Measurements from ENCODE around the gene BTNL3.

BTNL3 gene, protein sequence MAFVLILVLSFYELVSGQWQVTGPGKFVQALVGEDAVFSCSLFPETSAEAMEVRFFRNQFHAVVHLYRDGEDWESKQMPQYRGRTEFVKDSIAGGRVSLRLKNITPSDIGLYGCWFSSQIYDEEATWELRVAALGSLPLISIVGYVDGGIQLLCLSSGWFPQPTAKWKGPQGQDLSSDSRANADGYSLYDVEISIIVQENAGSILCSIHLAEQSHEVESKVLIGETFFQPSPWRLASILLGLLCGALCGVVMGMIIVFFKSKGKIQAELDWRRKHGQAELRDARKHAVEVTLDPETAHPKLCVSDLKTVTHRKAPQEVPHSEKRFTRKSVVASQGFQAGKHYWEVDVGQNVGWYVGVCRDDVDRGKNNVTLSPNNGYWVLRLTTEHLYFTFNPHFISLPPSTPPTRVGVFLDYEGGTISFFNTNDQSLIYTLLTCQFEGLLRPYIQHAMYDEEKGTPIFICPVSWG

DNA sequence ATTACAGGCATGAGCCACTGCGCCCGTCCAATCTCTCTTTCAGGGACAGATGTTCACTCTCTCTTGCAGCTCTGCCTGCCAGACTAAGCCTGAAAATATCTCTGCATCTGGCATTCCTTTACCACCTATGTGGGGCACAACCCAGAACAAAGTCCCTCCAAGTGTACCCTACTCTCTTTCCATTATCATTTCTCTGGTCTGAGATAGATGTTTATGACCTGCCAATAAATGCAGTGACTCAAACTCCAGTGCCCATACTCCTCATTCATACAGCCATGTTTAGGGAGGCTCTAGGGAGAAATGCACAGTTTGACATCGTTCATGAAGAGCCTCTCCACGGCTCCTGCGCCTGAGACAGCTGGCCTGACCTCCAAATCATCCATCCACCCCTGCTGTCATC is at the start of gene BTNL3:
TSS of gene BTNL3 (plus strand) at position 255 of the 400 bp plus-strand sequence. CDS start 183 bp downstream, outside the sequence.
- TF ChIP-seq, protein P1, sequence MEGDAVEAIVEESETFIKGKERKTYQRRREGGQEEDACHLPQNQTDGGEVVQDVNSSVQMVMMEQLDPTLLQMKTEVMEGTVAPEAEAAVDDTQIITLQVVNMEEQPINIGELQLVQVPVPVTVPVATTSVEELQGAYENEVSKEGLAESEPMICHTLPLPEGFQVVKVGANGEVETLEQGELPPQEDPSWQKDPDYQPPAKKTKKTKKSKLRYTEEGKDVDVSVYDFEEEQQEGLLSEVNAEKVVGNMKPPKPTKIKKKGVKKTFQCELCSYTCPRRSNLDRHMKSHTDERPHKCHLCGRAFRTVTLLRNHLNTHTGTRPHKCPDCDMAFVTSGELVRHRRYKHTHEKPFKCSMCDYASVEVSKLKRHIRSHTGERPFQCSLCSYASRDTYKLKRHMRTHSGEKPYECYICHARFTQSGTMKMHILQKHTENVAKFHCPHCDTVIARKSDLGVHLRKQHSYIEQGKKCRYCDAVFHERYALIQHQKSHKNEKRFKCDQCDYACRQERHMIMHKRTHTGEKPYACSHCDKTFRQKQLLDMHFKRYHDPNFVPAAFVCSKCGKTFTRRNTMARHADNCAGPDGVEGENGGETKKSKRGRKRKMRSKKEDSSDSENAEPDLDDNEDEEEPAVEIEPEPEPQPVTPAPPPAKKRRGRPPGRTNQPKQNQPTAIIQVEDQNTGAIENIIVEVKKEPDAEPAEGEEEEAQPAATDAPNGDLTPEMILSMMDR (IDR thresholded peaks at IDR 0.05; ENCODE audit: borderline replicate concordance, insufficient read depth, low read depth, low read length): no peak
- no peak within 1 kb of the TSS for H3K4me3 ChIP-seq (ENCODE audit: low read depth, low read length)

GRCh38 chr5:180950291-180950949 is 38.2 kb upstream of the BTNL3 start:
- H3K4me3 ChIP-seq (ENCODE audit: low read depth, low read length): no peak overlapping the region
- TF ChIP-seq, protein P1 (IDR thresholded peaks at IDR 0.05; ENCODE audit: borderline replicate concordance, insufficient read depth, low read depth, low read length): no peak

DNA sequence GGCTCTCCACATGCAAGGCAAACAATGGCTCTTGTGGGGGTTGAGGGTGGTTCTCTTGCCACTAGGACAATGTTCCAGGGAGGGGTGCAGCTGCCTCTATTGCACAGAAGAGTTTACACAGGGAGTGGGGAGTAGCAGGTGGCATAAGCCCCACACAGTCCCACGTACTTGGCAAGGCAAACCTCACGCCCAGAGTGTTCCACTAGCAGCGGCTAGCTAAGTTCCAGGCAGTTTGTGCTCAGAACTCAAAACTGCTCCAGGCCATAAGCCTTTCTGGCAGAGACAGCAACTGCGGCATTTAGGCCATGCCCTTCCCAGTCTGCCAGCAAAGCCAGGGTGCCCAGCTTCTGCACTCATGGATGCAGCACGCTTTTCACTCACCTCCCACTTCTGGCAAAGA is 29.0 kb upstream of the BTNL3 start:
- H3K4me3 ChIP-seq (ENCODE audit: low read depth, low read length): no peak overlapping the region
- TF ChIP-seq, protein P1 (IDR thresholded peaks at IDR 0.05; ENCODE audit: borderline replicate concordance, insufficient read depth, low read depth, low read length): no peak

DNA sequence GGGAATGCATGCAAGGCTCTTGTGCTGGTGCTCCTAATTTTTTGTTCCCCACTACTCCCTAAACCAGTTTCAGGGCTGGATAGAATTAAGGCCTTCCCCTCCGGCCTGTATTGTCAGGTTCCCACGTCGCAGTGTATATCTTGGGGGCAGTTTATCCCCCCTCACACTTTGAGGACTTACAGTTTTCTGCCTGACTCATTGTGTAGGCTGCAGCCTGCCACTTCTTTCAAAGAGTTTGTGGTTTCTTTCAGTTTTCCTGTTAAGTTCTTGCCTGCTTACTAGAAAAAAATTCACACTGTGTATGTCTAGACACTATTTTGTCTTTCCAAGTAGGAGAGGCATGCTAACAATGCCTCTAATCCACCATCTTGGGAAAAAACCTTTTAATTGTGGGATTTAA is 28.4 kb upstream of the BTNL3 start:
- TF ChIP-seq, protein P1 (IDR thresholded peaks at IDR 0.05; ENCODE audit: borderline replicate concordance, insufficient read depth, low read depth, low read length): no peak
- no peak overlapping the region for H3K4me3 ChIP-seq (ENCODE audit: low read depth, low read length)

GRCh38 chr5:180969406-180969805 is 19.2 kb upstream of the BTNL3 start:
- TF ChIP-seq, protein P1 (IDR thresholded peaks at IDR 0.05; ENCODE audit: borderline replicate concordance, insufficient read depth, low read depth, low read length): no peak
- no peak overlapping the region for H3K4me3 ChIP-seq (ENCODE audit: low read depth, low read length)

GRCh38 chr5:180970336-180970735 is 18.3 kb upstream of the BTNL3 start:
- H3K4me3 ChIP-seq (ENCODE audit: low read depth, low read length): no peak overlapping the region
- TF ChIP-seq, protein P1 (IDR thresholded peaks at IDR 0.05; ENCODE audit: borderline replicate concordance, insufficient read depth, low read depth, low read length): no peak

Data from GM12875 (cell line).